HG02678 (cell line): ENCODE data around the gene AGPAT2.

Experiments used
- ATAC-seq: cut with Tn5 transposase; IDR thresholded peaks from one replicate; pipeline ENCODE4 v1.9.1; 2021; ENCODE audit warnings: mild to moderate bottlenecking, moderate library complexity; ENCODE audit not compliant: unreplicated experiment

Gene AGPAT2

GRCh38 chr9:136675477-136676296 is 11.6 kb downstream of the AGPAT2 start:
- no peak for ATAC-seq

GRCh38 chr9:136674786-136675349 is 12.4 kb downstream of the AGPAT2 start:
- ATAC-seq, result no peak

DNA sequence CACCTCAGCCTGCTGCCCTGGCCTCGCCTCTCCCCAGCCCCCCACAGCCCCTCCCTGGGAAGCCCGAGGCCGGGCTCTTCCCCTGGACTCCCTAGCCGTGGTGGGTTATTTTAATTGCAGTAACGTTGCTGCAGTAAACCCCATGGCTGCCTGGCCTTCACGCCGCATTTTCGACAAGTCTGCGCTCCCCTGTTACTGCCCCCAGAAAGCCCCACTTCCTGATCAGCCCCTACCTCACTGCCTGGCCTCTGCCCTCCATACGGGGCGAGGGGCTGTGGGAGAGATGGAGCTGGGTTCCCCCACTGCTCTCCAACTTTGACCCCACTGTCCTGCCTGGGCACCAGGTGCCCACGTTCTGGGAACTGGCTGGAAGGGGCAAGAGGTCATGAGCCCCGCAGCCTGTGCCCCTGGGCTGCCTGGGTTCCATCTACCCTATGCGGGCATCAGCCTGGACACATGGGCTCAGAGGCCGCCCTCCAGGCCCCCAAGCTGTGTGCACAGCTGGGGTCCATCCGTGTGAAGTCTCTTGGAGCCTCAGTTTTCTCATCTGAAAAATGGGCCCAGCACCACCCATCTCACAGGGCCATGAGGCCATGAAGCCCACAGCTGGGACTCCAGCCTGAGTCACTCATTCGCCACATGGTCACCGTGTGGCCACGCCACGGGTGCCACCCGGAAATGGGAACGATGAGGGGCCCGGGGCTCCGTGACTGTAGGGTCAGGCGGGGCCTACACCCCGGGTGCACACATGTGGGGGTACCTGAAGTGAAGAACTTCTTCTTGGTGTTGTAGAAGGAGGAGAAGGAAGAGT is 13.1 kb downstream of the AGPAT2 start:
- no peak for ATAC-seq

- no peak for ATAC-seq
These were observed 13.9 kb downstream of the AGPAT2 start for GRCh38 chr9:136673088-136673974.

GRCh38 chr9:136672431-136673087 is 14.7 kb downstream of the AGPAT2 start:
- no peak for ATAC-seq

GRCh38 chr9:136671646-136672430 is 15.4 kb downstream of the AGPAT2 start:
- no peak for ATAC-seq

DNA sequence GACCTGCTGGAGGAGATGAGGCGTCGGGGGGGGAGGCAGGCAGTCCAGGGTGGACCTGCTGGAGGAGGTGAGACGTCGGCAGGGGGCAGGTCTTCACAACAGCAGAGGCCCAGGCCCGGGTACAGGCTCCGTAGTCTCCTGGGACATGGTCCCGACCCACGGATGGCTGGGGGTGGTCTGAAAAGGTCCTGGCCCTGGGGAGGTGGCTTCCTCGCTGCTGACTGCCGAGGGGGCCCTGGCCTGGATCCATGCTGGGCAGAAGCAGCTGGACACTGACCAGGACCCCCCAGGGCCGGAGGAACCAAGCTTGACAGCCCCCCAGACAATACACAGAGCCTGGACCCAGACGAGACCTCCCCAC is 16.0 kb downstream of the AGPAT2 start:
- ATAC-seq, result no peak

DNA sequence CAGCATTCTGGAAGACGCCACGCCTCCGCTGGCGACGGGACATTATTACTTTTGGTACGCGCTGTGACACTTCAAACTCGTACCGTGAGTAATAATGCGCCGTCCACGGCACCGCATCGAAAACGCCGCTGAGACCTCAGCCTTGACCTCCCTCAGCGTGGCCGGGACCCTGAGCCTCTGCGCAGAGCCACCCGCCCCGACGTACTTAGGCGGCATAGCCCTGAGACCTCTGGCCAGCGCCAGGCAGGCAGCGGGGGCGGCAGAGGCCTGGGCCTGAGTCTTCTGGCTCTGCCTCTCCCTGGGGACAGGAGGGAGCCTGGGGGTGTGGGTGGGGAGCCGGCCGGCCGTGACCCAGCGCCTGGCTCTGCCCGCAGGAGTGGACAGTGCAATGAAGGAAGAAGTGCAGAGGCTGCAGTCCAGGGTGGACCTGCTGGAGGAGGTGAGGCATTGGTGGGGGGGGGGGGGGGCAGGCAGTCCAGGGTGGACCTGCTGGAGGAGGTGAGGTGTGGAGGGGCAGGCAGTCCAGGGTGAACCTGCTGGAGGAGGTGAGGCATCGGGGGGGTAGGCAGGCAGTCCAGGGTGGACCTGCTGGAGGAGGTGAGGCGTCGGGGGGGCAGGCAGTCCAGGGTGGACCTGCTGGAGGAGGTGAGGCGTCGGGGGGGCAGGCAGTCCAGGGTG is 16.5 kb downstream of the AGPAT2 start:
- no peak for ATAC-seq

- no peak for ATAC-seq
These were observed 17.3 kb downstream of the AGPAT2 start for GRCh38 chr9:136669791-136670464.

DNA sequence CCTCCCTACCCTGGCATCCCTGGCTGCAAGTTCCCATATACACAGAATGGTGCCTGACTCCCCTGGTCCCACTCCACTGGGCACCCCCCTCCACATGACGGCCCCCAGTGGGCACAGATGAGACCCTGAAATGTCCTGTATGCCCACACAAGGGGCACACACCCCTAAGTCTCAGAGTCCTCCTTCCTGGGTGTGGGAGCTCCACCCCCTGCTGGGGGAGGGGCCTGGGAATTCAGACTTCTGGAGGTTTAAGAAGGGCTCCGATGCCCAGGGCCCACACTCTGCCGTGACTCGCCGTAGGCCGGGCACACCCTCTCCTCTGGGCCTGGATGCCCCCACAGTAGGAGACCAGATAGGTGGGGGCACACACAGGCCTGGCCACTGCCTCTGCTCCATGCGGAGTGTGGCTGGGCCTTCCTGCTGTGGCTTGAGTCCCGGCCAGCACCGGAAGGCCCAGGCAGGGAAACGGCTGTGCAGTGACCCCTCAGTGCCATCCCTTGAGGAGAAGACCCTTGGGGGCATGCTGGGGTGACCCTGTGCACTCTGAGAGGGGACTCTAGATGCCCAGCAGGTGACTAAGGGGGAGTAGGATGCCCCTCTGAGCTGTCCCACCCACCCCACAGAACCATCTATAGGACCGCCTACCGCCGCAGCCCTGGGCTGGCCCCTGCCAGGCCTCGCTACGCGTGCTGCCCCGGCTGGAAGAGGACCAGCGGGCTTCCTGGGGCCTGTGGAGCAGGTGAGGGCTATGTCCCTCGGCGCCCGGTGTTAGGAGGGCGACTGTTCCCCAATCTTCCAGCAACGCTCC is 18.1 kb downstream of the AGPAT2 start:
- ATAC-seq, result no peak

- ATAC-seq, result no peak
These were observed 19.1 kb downstream of the AGPAT2 start for GRCh38 chr9:136667940-136668760.

- ATAC-seq, result no peak
These were observed 19.9 kb downstream of the AGPAT2 start for GRCh38 chr9:136667214-136667939.

DNA sequence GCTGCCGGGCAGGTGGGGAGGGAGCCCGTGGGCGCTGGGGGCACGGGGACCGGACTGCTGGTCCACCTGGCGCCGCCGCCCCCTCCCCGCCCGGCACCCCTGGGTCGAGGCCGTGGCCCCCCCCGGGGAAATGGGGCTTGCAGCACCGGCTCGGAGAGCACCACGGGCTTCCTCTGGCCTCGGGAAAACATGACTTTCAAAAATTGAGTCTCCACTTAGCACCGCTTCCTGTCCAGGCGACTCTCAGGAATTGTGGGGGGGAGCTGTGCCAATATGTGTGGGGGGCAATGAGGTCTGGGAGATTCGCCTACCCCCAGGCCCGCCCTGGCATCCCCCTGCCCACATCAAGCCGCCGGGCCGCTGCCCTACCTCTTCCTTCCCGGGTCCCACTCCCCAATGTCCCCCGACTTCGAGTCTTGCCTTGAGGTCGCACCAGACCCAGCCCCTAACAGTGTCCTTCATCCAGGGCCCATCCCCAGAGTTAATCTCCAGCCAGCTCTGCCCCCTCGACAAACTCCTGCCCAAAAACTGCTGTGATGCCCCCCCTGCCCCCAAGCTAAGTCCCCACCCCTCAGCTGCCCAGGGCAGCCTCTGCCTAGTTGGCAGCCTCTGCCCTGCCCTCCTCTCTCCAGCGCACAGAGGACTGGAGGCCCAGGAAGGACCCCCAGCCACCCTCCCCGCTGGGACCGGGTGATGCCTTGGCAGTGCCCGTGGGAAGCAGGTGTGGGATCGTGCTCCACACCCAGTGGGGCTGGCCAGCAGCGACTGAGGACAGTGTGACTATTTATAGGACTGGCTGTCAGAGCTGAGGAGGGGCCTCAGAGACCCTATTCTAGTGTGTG is 20.7 kb downstream of the AGPAT2 start:
- ATAC-seq, result no peak

- ATAC-seq, result no peak
These were observed 21.4 kb downstream of the AGPAT2 start for GRCh38 chr9:136665704-136666371.
